ENCODE results near the gene WTIP. TPM values are rescaled to one million over a fixed set of nuclear protein-coding genes. Genes with fewer than 3 reads are reported as not detected.

WTIP gene
- total and polyA plus RNA-seq, 2 of the 13 experiments (the other 11 are each of a cell fraction or from before 2014, with no cell fraction given), result 15.0 to 18.1 TPM

- TF ChIP-seq ZNF160 (CRISPR knock-in tag; IDR thresholded peaks at IDR 0.05) (peak; percentile 98), ZBTB2 (CRISPR knock-in tag; IDR thresholded peaks at IDR 0.05; ENCODE audit: low read depth) (no peak)
- Histone ChIP-seq H3K36me3 (replicated peaks in 1 of 2; ENCODE audit: control insufficient read depth in 1 of 2, insufficient read depth in 2 of 2, low read length in 2 of 2) (no peaks in the 10 kb centered on the region), H3K9ac (ENCODE audit: insufficient read depth, low read depth, low read length) (no peak overlapping the region), H3K27ac (ENCODE audit: extremely low read length, insufficient read depth, low read length) (no peak overlapping the region), H3K4me1 (ENCODE audit: insufficient read depth, low read length) (no peaks in the 10 kb centered on the region), H3K79me2 (ENCODE audit: insufficient read depth, low read length) (no peaks in the 10 kb centered on the region), H3K4me2 (ENCODE audit: low read depth, low read length) (no peak overlapping the region), H3K27me3 (ENCODE audit: control insufficient read depth in 1 of 2, insufficient read depth in 2 of 2, low read length in 2 of 2) (no peaks in the 10 kb centered on the region), H3K4me3 (replicated peaks in 1 of 3; ENCODE audit: insufficient read depth in 1 of 3, low read depth in 2 of 3, low read length in 3 of 3) (no peak overlapping the region), H4K20me1 (ENCODE audit: insufficient read depth, low read length) (no peaks in the 10 kb centered on the region), H3K9me3 (ENCODE audit: low read length) (peaks cover 13% of the 10 kb centered on the region; the same call in 1 of the 2 replicates), H2AFZ (ENCODE audit: low read length) (no peak overlapping the region)
- ChIA-PET POLR2A (no interaction called here), CTCF (ENCODE audit: low intra/inter-chr PET ratio, low total read pairs) (no interaction called here)
- intact Hi-C loops (cut with micrococcal nuclease; ENCODE audit: unreplicated experiment) (no loop called here), in situ Hi-C loops (cut with HindIII; ENCODE audit: extremely low pct_ligation_motif_present, low pct_unique_long_range_greater_than_20kb) (no loop called here)
- WGBS (ENCODE audit: low lambda C conversion rate), result 0% methylated on average over 2 of the region's 2 CpGs
- no TSS peak for BruUV-seq (replicated peaks)
- FAIRE-seq, result no peak
- ATAC-seq, result no peak
- no peak for DNase-seq (ENCODE audit: low spot score)
Observed at GRCh38 chr19:34549833-34550232, 68.3 kb downstream of the WTIP start.

DNA sequence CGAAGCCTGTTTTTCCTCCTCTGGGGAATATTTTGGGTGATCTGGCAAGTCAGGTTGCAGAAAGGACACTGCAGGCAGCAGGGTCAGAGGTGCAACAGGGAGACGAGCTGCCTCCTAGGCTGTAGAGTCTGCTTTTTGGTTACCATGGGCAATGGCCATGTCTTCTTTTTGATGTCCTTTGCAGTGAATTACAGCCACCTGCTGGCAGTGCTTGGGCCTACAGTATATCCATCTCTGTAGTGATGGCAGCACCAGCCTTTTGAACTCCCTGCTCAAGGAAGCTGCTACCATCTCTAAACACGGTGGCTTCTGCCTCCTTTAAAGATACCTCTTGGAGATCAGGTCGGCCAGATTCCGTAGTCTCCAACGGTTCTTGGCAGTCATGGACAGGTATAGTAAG, 73.9 kb downstream of the WTIP start:
- POLR2A ChIA-PET, result no interaction called here
- Histone ChIP-seq H3K79me2 (ENCODE audit: insufficient read depth, low read length) (no peaks in the 10 kb centered on the region), H3K9me3 (ENCODE audit: low read length) (peaks cover under 1% of the 10 kb centered on the region; the same call in 1 of the 2 replicates), H3K4me3 (replicated peaks in 1 of 3; ENCODE audit: insufficient read depth in 1 of 3, low read depth in 2 of 3, low read length in 3 of 3) (no peak overlapping the region), H3K36me3 (replicated peaks in 1 of 2; ENCODE audit: control insufficient read depth in 1 of 2, insufficient read depth in 2 of 2, low read length in 2 of 2) (no peaks in the 10 kb centered on the region), H3K9ac (ENCODE audit: insufficient read depth, low read depth, low read length) (no peak overlapping the region), H3K4me2 (ENCODE audit: low read depth, low read length) (no peak overlapping the region), H2AFZ (ENCODE audit: low read length) (no peak overlapping the region), H4K20me1 (ENCODE audit: insufficient read depth, low read length) (no peaks in the 10 kb centered on the region), H3K27me3 (ENCODE audit: control insufficient read depth in 1 of 2, insufficient read depth in 2 of 2, low read length in 2 of 2) (peaks cover 3 to 23% of the 10 kb centered on the region in 2 experiments; a peak in 3 of 5 replicates), H3K27ac (ENCODE audit: extremely low read length, insufficient read depth, low read length) (no peak overlapping the region), H3K4me1 (ENCODE audit: insufficient read depth, low read length) (no peaks in the 10 kb centered on the region)
- intact Hi-C loops (cut with micrococcal nuclease; ENCODE audit: unreplicated experiment), result no loop called here
- peak; percentile 28 for DNase-seq (ENCODE audit: low spot score)
- 4% methylated on average over 4 of the region's 6 CpGs for WGBS (ENCODE audit: low lambda C conversion rate)
- peak; percentile 66 for FAIRE-seq
- TF ChIP-seq NCOR1 (IDR thresholded peaks at IDR 0.05; ENCODE audit: borderline replicate concordance, low read length) (no peak), SMC3 (IDR thresholded peaks at IDR 0.05; ENCODE audit: low read length) (peak; percentile 47), ZNF644 (CRISPR knock-in tag; IDR thresholded peaks at IDR 0.05; ENCODE audit: low read depth) (0 out of 2 replicates have a peak, but pooled peaks have one; percentile 27), CTCF (CRISPR knock-in tag; IDR thresholded peaks at IDR 0.05) (peak; percentile 67), STAG1 (CRISPR knock-in tag; IDR thresholded peaks at IDR 0.05) (peak; percentile 59)
- TF ChIP-seq, protein P1, sequence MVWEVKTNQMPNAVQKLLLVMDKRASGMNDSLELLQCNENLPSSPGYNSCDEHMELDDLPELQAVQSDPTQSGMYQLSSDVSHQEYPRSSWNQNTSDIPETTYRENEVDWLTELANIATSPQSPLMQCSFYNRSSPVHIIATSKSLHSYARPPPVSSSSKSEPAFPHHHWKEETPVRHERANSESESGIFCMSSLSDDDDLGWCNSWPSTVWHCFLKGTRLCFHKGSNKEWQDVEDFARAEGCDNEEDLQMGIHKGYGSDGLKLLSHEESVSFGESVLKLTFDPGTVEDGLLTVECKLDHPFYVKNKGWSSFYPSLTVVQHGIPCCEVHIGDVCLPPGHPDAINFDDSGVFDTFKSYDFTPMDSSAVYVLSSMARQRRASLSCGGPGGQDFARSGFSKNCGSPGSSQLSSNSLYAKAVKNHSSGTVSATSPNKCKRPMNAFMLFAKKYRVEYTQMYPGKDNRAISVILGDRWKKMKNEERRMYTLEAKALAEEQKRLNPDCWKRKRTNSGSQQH (CRISPR knock-in tag; IDR thresholded peaks at IDR 0.05; ENCODE audit: low read depth), result no peak
- BruUV-seq (replicated peaks), result no TSS peak
- in situ Hi-C loops (cut with HindIII; ENCODE audit: extremely low pct_ligation_motif_present, low pct_unique_long_range_greater_than_20kb), result no loop called here
- CTCF ChIA-PET (ENCODE audit: low intra/inter-chr PET ratio, low total read pairs), result interaction anchor here (2.5 kb wide), 1 partner anchor 157 kb away, joined by 10 read pairs; no protein-coding TSS in a partner anchor
- ATAC-seq, result peak; percentile 90
